Keratinocyte (primary cell): ENCODE data around the gene ZNRF4.

Experiments used
- CTCF ChIP-seq, 3 experiments: IDR thresholded peaks in 1 of 3; conservative IDR thresholded peaks in 1 of 3; optimal IDR thresholded peaks in 1 of 3; 2 replicates in 2 of 3; 3 replicates in 1 of 3; pipeline versions ENCODE3 to v1.5.1; 2011; ENCODE audit warnings: low read length in 3 of 3, mild to moderate bottlenecking in 3 of 3, moderate library complexity in 2 of 3, control low read depth in 1 of 3, inconsistent platforms in 1 of 3; ENCODE audit not compliant: insufficient read depth in 2 of 3; ENCODE audit errors: extremely low read depth in 1 of 3
- EZH2 ChIP-seq: IDR thresholded peaks from one replicate; pipeline ENCODE4 v1.6.1; 2012; ENCODE audit warnings: inconsistent platforms, mild to moderate bottlenecking, low read length, moderate library complexity

GRCh38 chr19:5491565-5491964 is 36.3 kb downstream of the ZNRF4 start:
- TF ChIP-seq CTCF (optimal IDR thresholded peaks at IDR 0.05 in 1 of 3, IDR thresholded peaks at IDR 0.05 in 1 of 3, conservative IDR thresholded peaks at IDR 0.05 in 1 of 3; ENCODE audit: extremely low read depth in 1 of 3, insufficient read depth in 2 of 3, low read length in 3 of 3) (no peak), EZH2 (no peak)
